ENCODE measurements around the gene FAM162A. TPM values are rescaled to one million over a fixed set of nuclear protein-coding genes. Genes with fewer than 3 reads are reported as not detected.
"Not testable (repeated sequence)": the region's sequence is repeated elsewhere in the genome, so short reads cannot be mapped to it uniquely, and the experiment has no call there.

FAM162A gene
- total and polyA plus RNA-seq, 7 donors: 36.0 to 127 (median 66.5) TPM

- H3K36me3 ChIP-seq (ENCODE audit: insufficient read depth in 1 of 2, low read depth in 1 of 2): peaks cover 11 to 85% of the 10 kb centered on the region in 2 donors
- H3K9me3 ChIP-seq; H3K4me1 ChIP-seq; ATAC-seq; intact Hi-C loops (cut with DNase I); DNase-seq; H3K27me3 ChIP-seq (ENCODE audit: insufficient read depth in 3 of 3, low read length in 2 of 3); H3K27ac ChIP-seq; H3K4me3 ChIP-seq: not testable (repeated sequence)
- 95 to 97% (median 97%) methylated on average over 6 of the region's 6 CpGs for WGBS, 3 donors
Observed at GRCh38 chr3:122448218-122448617, 64.2 kb downstream of the FAM162A start.

- no peaks in the 10 kb centered on the region for H3K9me3 ChIP-seq
- WGBS, 3 donors: 91 to 97% (median 95%) methylated on average over 3 of the region's 3 CpGs
- intact Hi-C loops (cut with DNase I): no loop called here
Observed at GRCh38 chr3:122451371-122451770, 67.4 kb downstream of the FAM162A start.

GRCh38 chr3:122456074-122456473 is 72.1 kb downstream of the FAM162A start:
- no peak overlapping the region for H3K27ac ChIP-seq
- no peaks in the 10 kb centered on the region for H3K27me3 ChIP-seq (ENCODE audit: insufficient read depth in 3 of 3, low read length in 2 of 3)
- DNase-seq (no peak), ATAC-seq (no peak)
- H3K9me3 ChIP-seq: no peaks in the 10 kb centered on the region
- no peak overlapping the region for H3K4me3 ChIP-seq
- intact Hi-C loops (cut with DNase I): loop anchor here in 1 of 2 donors (5.0 kb wide), 1 partner anchor 41 kb away; no protein-coding TSS in a partner anchor
- peaks cover 11 to 92% of the 10 kb centered on the region in 2 donors for H3K36me3 ChIP-seq (ENCODE audit: insufficient read depth in 1 of 2, low read depth in 1 of 2)
- TF ChIP-seq CTCF (IDR thresholded peaks at IDR 0.05): no peak
- no peaks in the 10 kb centered on the region for H3K4me1 ChIP-seq

More at GRCh38 chr3:122451371-122451770, 67.4 kb downstream of the FAM162A start:
- Histone ChIP-seq H3K4me1 (no peaks in the 10 kb centered on the region), H3K27ac (no peak overlapping the region), H3K27me3 (ENCODE audit: insufficient read depth in 3 of 3, low read length in 2 of 3) (no peaks in the 10 kb centered on the region), H3K36me3 (ENCODE audit: insufficient read depth in 1 of 2, low read depth in 1 of 2) (peaks cover 13 to 84% of the 10 kb centered on the region in 2 donors), H3K4me3 (no peak overlapping the region)
- no peak for DNase-seq
- ATAC-seq: no peak
- no peak for TF ChIP-seq CTCF (IDR thresholded peaks at IDR 0.05)

- Histone ChIP-seq H3K4me1 (no peaks in the 10 kb centered on the region), H3K27ac (no peak overlapping the region), H3K4me3 (no peak overlapping the region), H3K36me3 (ENCODE audit: insufficient read depth in 1 of 2, low read depth in 1 of 2) (peaks cover 11 to 95% of the 10 kb centered on the region in 2 donors), H3K9me3 (no peaks in the 10 kb centered on the region), H3K27me3 (ENCODE audit: insufficient read depth in 3 of 3, low read length in 2 of 3) (no peaks in the 10 kb centered on the region)
- intact Hi-C loops (cut with DNase I): loop anchor here in 1 of 2 donors (5.0 kb wide), 1 partner anchor 40 kb away; no protein-coding TSS in a partner anchor
- TF ChIP-seq CTCF (IDR thresholded peaks at IDR 0.05): no peak
- ATAC-seq (no peak), DNase-seq (no peak)
- 56 to 100% (median 82%) methylated on average over 2 of the region's 2 CpGs for WGBS, 3 donors
Observed at GRCh38 chr3:122457706-122458105, 73.7 kb downstream of the FAM162A start.

- no peaks in the 10 kb centered on the region for H3K4me1 ChIP-seq
- intact Hi-C loops (cut with DNase I): loop anchor here in 1 of 2 donors (5.0 kb wide), 1 partner anchor 38 kb away; no protein-coding TSS in a partner anchor
- 64 to 75% (median 64%) methylated on average over 4 of the region's 4 CpGs for WGBS, 3 donors
- peak in 1 of 4 donors; percentile 45 for ATAC-seq
- no peak for DNase-seq
- no peaks in the 10 kb centered on the region for H3K27me3 ChIP-seq (ENCODE audit: insufficient read depth in 3 of 3, low read length in 2 of 3)
- no peak overlapping the region for H3K27ac ChIP-seq
- H3K36me3 ChIP-seq (ENCODE audit: insufficient read depth in 1 of 2, low read depth in 1 of 2): peaks cover 5 to 95% of the 10 kb centered on the region in 2 donors
- H3K4me3 ChIP-seq: no peak overlapping the region
- TF ChIP-seq CTCF (IDR thresholded peaks at IDR 0.05): peak; percentile 40
- H3K9me3 ChIP-seq: no peaks in the 10 kb centered on the region
Observed at GRCh38 chr3:122458992-122459391, 75.0 kb downstream of the FAM162A start.

Measured in psoas muscle (tissue), 8 donors.